HL-60/S4 treated with retinoic acid at 250 ng/mL for 4 days and 3 days (cell line): Measurements from ENCODE around the gene KYAT1.
"Not testable (repeated sequence)": the region's sequence is repeated elsewhere in the genome, so short reads cannot be mapped to it uniquely, and the experiment has no call there.

ENCODE experiments used
- in situ Hi-C: fragments of 300-500 bp; cut with MboI; formaldehyde crosslinking; loops from 2 replicates; pipeline ENCODE4 v1.7.0; 2022; ENCODE audit warnings: low sequenced_read_pairs

KYAT1 gene

GRCh38 chr9:128886211-128886891 lies 4.6 kb upstream of the KYAT1 start:
- in situ Hi-C loops, result no loop called here

DNA sequence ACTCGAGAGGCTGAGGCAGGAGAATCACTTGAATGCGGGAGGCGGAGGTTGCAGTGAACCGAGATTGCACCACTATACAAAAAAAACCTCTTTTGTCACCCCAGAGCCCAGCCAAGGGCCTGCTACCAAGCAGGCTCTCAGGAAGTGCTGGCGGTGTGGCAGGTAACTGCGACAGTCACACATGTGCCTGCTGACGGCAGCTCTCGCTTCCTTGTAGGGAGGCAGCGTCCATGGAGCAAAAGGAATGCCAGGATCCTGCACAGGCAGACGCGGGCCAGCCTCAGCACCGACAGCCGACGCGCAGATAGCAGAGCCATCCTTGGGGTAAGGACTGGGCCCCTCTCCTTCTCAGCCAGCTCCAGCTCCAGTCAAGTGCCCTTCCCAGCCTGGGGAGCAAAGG lies 4.0 kb upstream of the KYAT1 start:
- in situ Hi-C loops, result no loop called here

- in situ Hi-C loops, result no loop called here
Measured at GRCh38 chr9:128885376-128885775, 3.6 kb upstream of the KYAT1 start.

DNA sequence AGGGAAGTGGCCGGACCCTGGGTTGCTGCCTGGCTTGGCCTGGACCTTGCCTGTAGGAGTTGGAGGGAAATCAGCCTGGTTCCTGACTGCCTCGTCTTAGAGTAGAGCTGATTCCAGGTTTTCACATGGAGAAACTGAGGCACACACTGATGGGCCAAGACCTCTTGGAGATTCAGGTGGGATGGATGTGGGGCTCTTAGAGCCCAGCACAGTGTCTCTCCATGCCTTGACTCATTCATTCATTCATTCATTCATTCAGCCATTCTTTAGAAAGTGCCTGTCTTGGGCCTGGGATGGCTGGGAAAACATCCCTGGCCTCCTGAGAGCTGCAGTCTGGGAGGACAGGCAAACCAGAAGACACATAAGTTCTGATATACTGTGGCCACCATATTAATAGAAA lies 2.4 kb upstream of the KYAT1 start:
- in situ Hi-C loops, result no loop called here

DNA sequence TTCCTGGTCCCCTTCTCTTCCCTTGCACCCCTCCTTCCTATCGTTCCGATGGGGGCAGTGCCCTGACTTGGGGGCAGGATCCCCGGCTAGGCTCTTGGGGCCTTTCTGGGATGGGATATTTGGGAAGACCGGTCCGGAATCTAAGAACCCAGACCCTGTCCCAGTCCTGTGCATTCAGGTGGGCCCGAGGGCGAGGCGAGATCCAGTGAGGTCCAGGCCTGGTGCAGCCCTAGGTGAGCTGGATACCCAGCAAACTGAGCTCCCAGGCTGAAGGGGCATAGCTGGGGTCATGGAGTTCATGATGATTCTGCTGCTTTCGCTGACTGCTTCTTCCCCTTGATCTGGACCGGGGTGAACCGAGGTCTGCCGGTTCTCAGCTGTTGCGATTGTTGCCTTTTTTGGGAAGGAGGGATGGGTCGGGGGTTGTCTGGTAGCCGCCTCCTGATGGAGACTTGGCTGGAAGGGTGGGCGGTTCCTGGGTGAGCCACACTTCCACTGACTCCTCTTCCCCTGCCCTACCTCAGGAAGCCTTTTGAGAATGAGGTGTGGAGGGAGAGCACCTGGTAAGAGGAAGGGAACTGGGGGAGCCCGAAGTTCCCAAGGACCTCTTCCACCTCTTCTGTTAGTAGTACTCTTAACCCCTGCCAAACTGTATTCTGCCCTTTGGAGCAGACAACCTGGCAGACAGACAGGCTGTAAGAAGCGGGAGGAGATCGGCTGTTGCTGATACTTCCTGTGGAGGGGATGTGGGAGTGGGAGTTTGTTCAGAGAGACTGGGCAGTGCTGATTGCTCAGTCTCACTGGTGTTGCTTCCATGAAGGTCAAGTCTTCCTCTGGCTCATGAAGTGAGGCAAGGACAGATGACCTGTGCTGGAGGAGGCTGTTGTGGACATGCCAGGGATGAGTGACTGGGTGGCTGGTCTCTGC lies 1.2 kb upstream of the KYAT1 start:
- in situ Hi-C loops, result no loop called here

- in situ Hi-C loops, result no loop called here
Measured at GRCh38 chr9:128877852-128878251, 3.9 kb downstream of the KYAT1 start.

DNA sequence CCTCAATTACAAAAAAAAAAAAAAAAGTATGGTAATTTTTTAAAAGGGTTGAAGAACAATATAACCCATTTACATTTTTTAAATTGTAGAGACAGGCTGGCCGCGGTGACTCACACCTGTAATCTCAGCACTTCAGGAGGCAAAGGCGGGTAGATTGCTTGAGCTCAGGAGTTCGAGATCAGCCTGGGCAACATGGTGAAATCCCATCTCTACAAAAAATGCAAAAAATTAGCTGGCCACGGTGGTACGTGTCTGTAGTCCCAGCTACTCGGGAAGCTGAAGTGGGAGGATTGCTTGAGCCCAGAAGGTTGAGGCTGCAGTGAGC lies 10.8 kb downstream of the KYAT1 start:
- in situ Hi-C loops, result not testable (repeated sequence)

- in situ Hi-C loops, result no loop called here
Measured at GRCh38 chr9:128870128-128870940, 11.4 kb downstream of the KYAT1 start.

- in situ Hi-C loops, result no loop called here
Measured at GRCh38 chr9:128863647-128864046, 18.1 kb downstream of the KYAT1 start.

GRCh38 chr9:128862401-128862851 lies 19.3 kb downstream of the KYAT1 start:
- in situ Hi-C loops, result no loop called here

DNA sequence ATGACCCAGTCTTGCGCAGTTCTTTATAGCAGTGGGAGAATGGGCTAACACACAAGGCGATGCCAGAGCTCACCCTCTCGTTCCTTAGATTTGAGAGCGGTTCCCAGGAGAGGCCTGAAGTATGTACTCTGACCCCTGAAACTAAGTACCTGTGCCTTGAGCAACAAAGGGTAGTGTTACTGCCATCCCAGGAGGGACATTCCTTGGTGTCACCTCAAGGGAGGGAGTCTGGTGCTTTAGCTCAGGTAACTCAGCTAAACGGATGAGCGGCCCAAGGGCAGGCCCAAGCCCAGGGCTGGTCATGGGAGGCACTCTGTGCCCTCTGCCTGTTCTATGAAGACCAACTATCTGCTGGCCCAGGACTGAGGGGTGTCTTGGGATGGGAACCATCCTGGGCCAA lies 20.2 kb downstream of the KYAT1 start:
- in situ Hi-C loops, result no loop called here

DNA sequence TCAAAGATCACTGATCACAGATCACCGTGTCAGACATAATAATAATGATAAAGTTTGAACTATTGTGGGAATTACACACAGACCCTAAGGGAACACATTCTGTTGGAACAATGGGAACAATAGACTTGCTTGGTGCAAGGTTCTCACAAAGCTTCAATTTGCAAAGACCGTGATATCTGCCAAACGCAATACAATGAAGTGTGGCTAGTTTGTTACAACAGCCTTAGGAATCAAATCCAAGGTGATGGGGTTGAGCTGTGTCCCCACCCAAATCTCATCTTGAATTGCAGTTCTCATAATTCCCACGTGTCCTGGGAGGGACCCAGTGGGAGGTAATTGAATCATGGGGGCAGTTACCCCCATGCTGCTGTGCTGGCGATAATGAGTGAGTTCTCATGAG lies 20.8 kb downstream of the KYAT1 start:
- in situ Hi-C loops, result no loop called here

DNA sequence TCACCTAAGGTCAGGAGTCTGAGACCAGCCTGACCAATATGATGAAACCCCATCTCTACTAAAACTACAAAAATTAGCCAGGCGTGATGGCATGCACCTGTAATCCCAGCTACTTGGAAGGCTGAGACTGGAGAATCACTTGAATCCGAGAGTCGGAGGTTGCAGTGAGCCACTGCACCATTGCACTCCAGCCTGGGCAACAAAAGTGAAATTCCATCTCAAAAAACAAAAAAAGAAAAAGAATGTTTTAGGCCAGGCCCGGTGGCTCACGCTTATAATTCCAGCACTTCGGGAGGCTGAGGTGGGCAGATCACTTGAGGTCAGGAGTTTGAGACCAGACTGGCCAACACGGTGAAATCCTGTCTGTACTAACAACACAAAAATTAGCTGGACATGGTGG lies 23.3 kb downstream of the KYAT1 start:
- in situ Hi-C loops, result not testable (repeated sequence)

- in situ Hi-C loops, result not testable (repeated sequence)
Measured at GRCh38 chr9:128854454-128854853, 27.3 kb downstream of the KYAT1 start.

DNA sequence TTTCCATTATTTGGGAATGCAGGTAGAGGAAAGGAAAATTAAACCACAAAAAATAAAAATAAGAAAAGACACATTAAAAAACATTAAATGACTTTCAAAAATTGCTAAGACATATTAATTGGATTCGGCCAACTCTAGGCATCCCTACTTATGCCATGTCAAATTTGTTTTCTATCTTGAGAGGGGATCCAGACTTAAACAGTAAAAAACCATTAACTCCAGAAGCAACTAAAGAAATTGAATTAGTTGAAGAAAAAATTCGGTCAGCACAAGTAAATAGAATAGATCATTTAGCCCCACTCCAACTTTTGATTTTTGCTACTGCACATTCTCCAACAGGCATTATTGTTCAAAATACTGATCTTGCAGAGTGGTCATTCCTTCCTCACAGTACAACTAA lies 29.1 kb downstream of the KYAT1 start:
- in situ Hi-C loops, result not testable (repeated sequence)

DNA sequence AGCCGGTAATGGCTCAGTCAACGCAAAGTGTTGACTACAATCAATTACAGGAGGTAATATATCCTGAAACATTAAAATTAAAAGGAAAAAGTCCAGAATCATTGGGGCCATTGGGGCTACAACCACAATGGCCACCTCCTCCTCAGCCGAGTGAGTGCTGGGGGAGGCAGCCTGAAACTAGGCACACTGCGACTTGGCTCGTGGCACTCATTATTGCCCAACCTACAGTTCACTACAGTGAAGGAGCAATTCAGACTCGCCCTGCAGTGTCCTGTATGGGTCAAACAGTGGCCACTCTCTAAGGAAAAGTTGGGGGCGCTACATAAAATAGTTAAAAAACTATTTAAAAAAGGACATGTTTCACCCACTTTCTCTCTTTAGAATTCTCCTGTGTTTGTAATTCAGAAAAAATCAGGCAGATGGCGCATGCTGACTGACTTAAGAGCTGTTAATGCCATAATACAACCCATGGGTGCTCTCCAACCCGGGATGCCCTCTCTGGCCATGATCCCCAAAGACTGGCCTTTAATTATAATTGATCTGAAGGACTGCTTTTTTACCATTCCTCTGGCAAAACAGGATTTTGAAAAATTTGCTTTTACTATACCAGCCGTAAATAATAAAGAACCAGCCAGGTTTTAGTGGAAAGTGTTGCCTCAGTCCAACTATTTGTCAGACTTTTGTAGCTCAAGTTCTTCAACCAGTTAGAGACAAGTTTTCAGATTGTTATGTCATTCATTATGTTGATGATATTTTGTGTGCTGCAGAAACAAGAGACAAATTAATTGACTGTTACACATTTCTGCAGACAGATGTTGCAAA lies 29.8 kb downstream of the KYAT1 start:
- in situ Hi-C loops, result not testable (repeated sequence)

- in situ Hi-C loops, result not testable (repeated sequence)
Measured at GRCh38 chr9:128851024-128851423, 30.7 kb downstream of the KYAT1 start.

DNA sequence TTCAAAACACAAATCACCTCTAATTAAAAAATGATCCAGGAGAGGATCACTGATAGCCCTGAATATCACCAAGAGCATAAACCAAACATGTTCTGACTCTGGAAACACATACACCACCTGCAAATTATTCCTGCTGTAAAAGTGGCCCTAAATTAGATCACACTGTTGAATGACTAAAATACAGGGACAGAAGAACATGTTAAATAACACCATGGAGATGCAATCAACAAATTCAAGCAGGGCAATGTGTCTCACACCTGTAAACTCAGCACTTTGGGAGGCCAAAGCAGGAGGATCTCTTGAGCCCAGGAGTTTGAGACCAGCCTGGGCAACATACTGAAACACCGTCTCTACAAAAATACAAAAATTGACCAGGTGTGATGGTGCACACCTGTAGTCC lies 33.9 kb downstream of the KYAT1 start:
- in situ Hi-C loops, result loop anchor here (25.0 kb wide), 1 partner anchor 764 kb away; the partner anchor contains the start of gene C9orf50

- in situ Hi-C loops, result loop anchor here (25.0 kb wide), 1 partner anchor 766 kb away; the partner anchor contains the start of gene C9orf50
Measured at GRCh38 chr9:128846680-128847030, 35.1 kb downstream of the KYAT1 start.

DNA sequence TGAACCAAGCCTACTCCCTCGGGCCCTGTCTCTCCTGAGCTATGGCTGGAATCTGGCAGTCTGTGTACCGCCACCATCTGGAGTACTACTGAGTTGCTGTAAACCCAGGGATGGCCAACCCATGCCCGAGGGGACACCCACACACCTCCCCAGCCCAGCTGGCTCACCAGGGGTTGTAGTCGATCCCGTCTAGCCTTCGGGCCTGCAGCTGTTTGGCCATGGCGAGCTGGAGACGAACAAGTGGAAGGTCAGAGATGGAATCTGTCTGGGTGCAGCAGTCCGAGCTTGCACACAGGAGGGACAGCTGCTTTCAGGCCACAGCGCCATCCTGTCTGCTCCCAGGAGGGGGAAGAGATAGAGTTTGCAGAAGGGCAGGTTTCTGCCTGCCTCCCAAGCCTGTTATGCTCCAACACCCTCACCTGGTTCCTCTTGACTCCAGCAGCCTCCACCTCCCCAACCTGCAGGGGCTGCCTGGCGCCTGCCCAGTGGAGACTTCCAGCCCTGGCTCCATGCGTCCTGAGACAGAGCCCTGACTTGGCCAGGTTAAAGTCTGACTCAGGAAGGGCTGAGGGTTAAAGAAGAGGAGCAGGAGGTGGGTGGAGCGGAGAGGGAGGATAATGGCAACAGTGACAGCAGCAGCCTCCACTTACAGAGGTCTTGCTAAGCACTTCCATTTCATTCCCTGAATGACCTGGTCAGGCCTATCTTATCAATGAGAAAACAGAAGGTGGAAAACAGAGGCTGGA lies 36.4 kb downstream of the KYAT1 start:
- in situ Hi-C loops, result loop anchor here (25.0 kb wide), 1 partner anchor 767 kb away; the partner anchor contains the start of gene C9orf50
